Upper lobe of left lung (tissue), 6 donors: Measurements from ENCODE around the gene MOCS2. TPM values are rescaled to one million over a fixed set of nuclear protein-coding genes. Genes with fewer than 3 reads are reported as not detected.
A peak's percentile ranks its signal among the peaks of the same experiment; 100 is the strongest.

Source experiments
- ATAC-seq, 2 donors: fragments of 200-7000 bp; cut with Tn5 transposase; one replicate each; pipeline ENCODE4 v1.9.1; 2022; ENCODE audit warnings: mild to moderate bottlenecking in 2 of 2, moderate library complexity in 2 of 2; ENCODE audit not compliant: low FRiP score in 2 of 2
- DNase-seq, 2 donors: peaks; one replicate each; pipeline ENCODE4 v3.0.0-alpha.2; 2019 to 2020
- H3K27ac ChIP-seq, 4 donors: fragments of 200-600 bp; sonication (generic); one replicate each; pipeline ENCODE4 v1.5.1; 2016 to 2019
- H3K27me3 ChIP-seq, 4 donors: fragments of 200-600 bp; sonication (generic); one replicate each; pipeline ENCODE4 v1.5.1; 2017 to 2019
- H3K36me3 ChIP-seq, 4 donors: fragments of 200-600 bp; sonication (generic); one replicate each; pipeline ENCODE4 v1.5.1; 2016 to 2019
- H3K4me1 ChIP-seq, 4 donors: fragments of 200-600 bp; sonication (generic); one replicate each; pipeline ENCODE4 v1.5.1; 2018 to 2019
- H3K4me3 ChIP-seq, 4 donors: fragments of 200-600 bp; sonication (generic); one replicate each; pipeline ENCODE4 v1.5.1; 2017 to 2019; ENCODE audit warnings: mild to moderate bottlenecking in 2 of 4, moderate library complexity in 1 of 4
- H3K9me3 ChIP-seq, 4 donors: fragments of 200-600 bp; sonication (generic); one replicate each; pipeline ENCODE4 v1.5.1; 2018 to 2019
- CTCF ChIP-seq, 6 experiments: fragments of 450-650 bp in 4 of 6; fragments of 200-600 bp in 2 of 6; sonication (generic) in 2 of 6; IDR thresholded peaks; one replicate each; pipeline ENCODE4 v1.5.1; 2016 to 2019; ENCODE audit warnings: antibody characterized with exemption in 6 of 6
- EP300 ChIP-seq, 4 donors: sonication (generic); formaldehyde crosslinking; IDR thresholded peaks; one replicate each; pipeline ENCODE4 v1.5.1; 2017; ENCODE audit warnings: antibody characterized with exemption in 4 of 4, control low read depth in 2 of 4
- POLR2A ChIP-seq, 4 donors: fragments of 450-650 bp; IDR thresholded peaks; one replicate each; pipeline ENCODE4 v1.5.1; 2016 to 2017; ENCODE audit warnings: antibody characterized with exemption in 4 of 4, mild to moderate bottlenecking in 2 of 4
- POLR2AphosphoS5 ChIP-seq, 2 donors: sonication (generic); formaldehyde crosslinking; IDR thresholded peaks; one replicate each; pipeline ENCODE4 v1.5.1; 2017; ENCODE audit warnings: antibody characterized with exemption in 2 of 2
- WGBS, 2 donors: methylation state at CpG; one replicate each; pipeline ENCODE4 v1.1.5; 2017 to 2018; 5-methylcytosine and 5-hydroxymethylcytosine counted together
- total RNA-seq, 6 donors: library from RNA; depleted of rRNA in 4 of 6; stranded (reverse); fragments of >200 nt in 4 of 6; gene quantifications; one replicate each; pipeline versions ENCODE4 v1.1.0 to v1.2.1, GENCODE V29; 2016 to 2021
- donor health status: DM: no; HTN: no; CAD: no; lungs with moderate emphysema.
- donor health status: DM: no; HTN: yes; CAD: no; lungs with severe emphysema.

MOCS2 gene
- total RNA-seq, 6 donors from 2014 or later: 21.5 to 65.7 (median 27.0) TPM

GRCh38 chr5:53080271-53080670 lies 29.3 kb downstream of the MOCS2 start:
- Histone ChIP-seq H3K4me3 (no peak overlapping the region), H3K27ac (no peak overlapping the region), H3K36me3 (peaks cover 0 to 42% (median 12%) of the 10 kb centered on the region in 4 donors), H3K4me1 (no peaks in the 10 kb centered on the region), H3K27me3 (no peaks in the 10 kb centered on the region), H3K9me3 (no peaks in the 10 kb centered on the region)
- no peak for DNase-seq
- no peak for ATAC-seq
- 79 to 85% methylated on average over 4 of the region's 4 CpGs for WGBS, 2 donors
- TF ChIP-seq EP300 (IDR thresholded peaks at IDR 0.05) (no peak), CTCF (IDR thresholded peaks at IDR 0.05) (no peak), POLR2A (IDR thresholded peaks at IDR 0.05) (no peak), POLR2AphosphoS5 (IDR thresholded peaks at IDR 0.05) (no peak)

GRCh38 chr5:53076014-53076583 lies 33.5 kb downstream of the MOCS2 start:
- H3K27ac ChIP-seq: no peak overlapping the region

GRCh38 chr5:53073348-53073747 lies 36.2 kb downstream of the MOCS2 start:
- 85 to 94% methylated on average over 2 of the region's 2 CpGs for WGBS, 2 donors
- ATAC-seq (peak in 1 of 2 donors; percentile 90), DNase-seq (no peak)
- no peak overlapping the region for H3K4me3 ChIP-seq
- no peaks in the 10 kb centered on the region for H3K27me3 ChIP-seq
- no peak for TF ChIP-seq CTCF (IDR thresholded peaks at IDR 0.05)
- no peak for TF ChIP-seq POLR2AphosphoS5 (IDR thresholded peaks at IDR 0.05)
- no peak for TF ChIP-seq POLR2A (IDR thresholded peaks at IDR 0.05)
- no peak for TF ChIP-seq EP300 (IDR thresholded peaks at IDR 0.05)
- H3K4me1 ChIP-seq: no peaks in the 10 kb centered on the region
- H3K9me3 ChIP-seq: no peaks in the 10 kb centered on the region
- peaks cover 0 to 62% (median 15%) of the 10 kb centered on the region in 4 donors for H3K36me3 ChIP-seq
- no peak overlapping the region for H3K27ac ChIP-seq

More at GRCh38 chr5:53076014-53076583, 33.5 kb downstream of the MOCS2 start:
- DNase-seq (no peak), ATAC-seq (peak in 1 of 2 donors; percentile 47)
- H3K27me3 ChIP-seq: no peaks in the 10 kb centered on the region
- 84 to 86% methylated on average over 2 of the region's 2 CpGs for WGBS, 2 donors
- H3K9me3 ChIP-seq: no peaks in the 10 kb centered on the region
- H3K36me3 ChIP-seq: peaks cover 0 to 47% (median 17%) of the 10 kb centered on the region in 4 donors
- no peak overlapping the region for H3K4me3 ChIP-seq
- TF ChIP-seq POLR2A (IDR thresholded peaks at IDR 0.05) (no peak), POLR2AphosphoS5 (IDR thresholded peaks at IDR 0.05) (no peak), CTCF (IDR thresholded peaks at IDR 0.05) (no peak), EP300 (IDR thresholded peaks at IDR 0.05) (no peak)
- no peaks in the 10 kb centered on the region for H3K4me1 ChIP-seq

- no peak overlapping the region for H3K27ac ChIP-seq
- H3K36me3 ChIP-seq: peaks cover 0 to 71% (median 15%) of the 10 kb centered on the region in 4 donors
- no peak overlapping the region for H3K4me3 ChIP-seq
- 88 to 92% methylated on average over 2 of the region's 2 CpGs for WGBS, 2 donors
- DNase-seq (no peak), ATAC-seq (no peak)
- no peaks in the 10 kb centered on the region for H3K27me3 ChIP-seq
- H3K9me3 ChIP-seq: no peaks in the 10 kb centered on the region
- H3K4me1 ChIP-seq: no peaks in the 10 kb centered on the region
- no peak for TF ChIP-seq EP300 (IDR thresholded peaks at IDR 0.05)
- no peak for TF ChIP-seq POLR2AphosphoS5 (IDR thresholded peaks at IDR 0.05)
- no peak for TF ChIP-seq POLR2A (IDR thresholded peaks at IDR 0.05)
- no peak for TF ChIP-seq CTCF (IDR thresholded peaks at IDR 0.05)
These were observed 37.8 kb downstream of the MOCS2 start for GRCh38 chr5:53071738-53072137.

DNA sequence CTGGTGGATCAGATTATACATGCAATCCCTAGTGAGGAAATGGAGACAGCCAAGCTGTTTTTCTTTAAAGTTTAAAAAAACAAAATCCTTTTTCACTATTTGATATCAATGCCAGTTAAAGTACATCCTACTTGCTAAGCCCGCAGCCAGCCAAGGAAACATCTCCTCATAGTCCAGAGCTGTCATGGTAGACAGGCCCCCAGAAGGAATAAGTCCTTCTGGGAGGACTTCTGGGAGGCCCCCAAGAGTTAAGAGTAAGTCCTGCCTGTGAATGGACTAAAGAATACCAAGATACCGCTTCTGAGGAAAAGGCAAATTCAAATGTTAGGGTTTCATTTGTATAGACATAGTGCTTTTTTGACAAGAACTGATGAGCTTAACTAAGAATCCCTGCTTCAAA lies 38.3 kb downstream of the MOCS2 start:
- Histone ChIP-seq H3K4me1 (no peaks in the 10 kb centered on the region), H3K27ac (no peak overlapping the region), H3K4me3 (no peak overlapping the region), H3K27me3 (no peaks in the 10 kb centered on the region), H3K9me3 (no peaks in the 10 kb centered on the region), H3K36me3 (peaks cover 0 to 68% (median 15%) of the 10 kb centered on the region in 4 donors)
- no peak for ATAC-seq
- TF ChIP-seq POLR2A (IDR thresholded peaks at IDR 0.05) (no peak), CTCF (IDR thresholded peaks at IDR 0.05) (no peak), EP300 (IDR thresholded peaks at IDR 0.05) (no peak), POLR2AphosphoS5 (IDR thresholded peaks at IDR 0.05) (no peak)
- DNase-seq: no peak
- 87 to 93% methylated on average over 2 of the region's 2 CpGs for WGBS, 2 donors
